Measurements from ENCODE around the gene PGM1. TPM values are rescaled to one million over a fixed set of nuclear protein-coding genes. Genes with fewer than 3 reads are reported as not detected.

PGM1 gene
- total RNA-seq, 1 donor from 2014 or later, result 22.7 TPM

- no peaks in the 10 kb centered on the region for H3K79me2 ChIP-seq (ENCODE audit: low read depth)
- no peaks in the 10 kb centered on the region for H3K27me3 ChIP-seq
- H3K4me1 Mint-ChIP-seq, result no peaks in the 10 kb centered on the region
- H3K9ac ChIP-seq, result no peak overlapping the region
- peaks cover 5% of the 10 kb centered on the region for H3K27me3 Mint-ChIP-seq (ENCODE audit: insufficient read depth, low read depth)
- DNase-seq (ENCODE audit: low spot score), result no peak
- H3K27ac ChIP-seq, result no peak overlapping the region
- no peak overlapping the region for H3K27ac Mint-ChIP-seq
- H2AFZ ChIP-seq (replicated peaks), result no peak overlapping the region
- no peaks in the 10 kb centered on the region for H3K9me3 ChIP-seq (ENCODE audit: low read depth)
- H3K36me3 Mint-ChIP-seq, result no peaks in the 10 kb centered on the region
- no peak overlapping the region for H3K4me3 ChIP-seq
- no peaks in the 10 kb centered on the region for H3K36me3 ChIP-seq
- no peaks in the 10 kb centered on the region for H3F3A ChIP-seq (ENCODE audit: low read depth)
- no peak overlapping the region for H3K4me3 Mint-ChIP-seq
- no peaks in the 10 kb centered on the region for H4K20me1 ChIP-seq (ENCODE audit: low read depth)
- no peak for TF ChIP-seq EZH2phosphoT487 (IDR thresholded peaks at IDR 0.05)
- no peak for TF ChIP-seq EZH2 (IDR thresholded peaks at IDR 0.05)
- TF ChIP-seq, protein P1, sequence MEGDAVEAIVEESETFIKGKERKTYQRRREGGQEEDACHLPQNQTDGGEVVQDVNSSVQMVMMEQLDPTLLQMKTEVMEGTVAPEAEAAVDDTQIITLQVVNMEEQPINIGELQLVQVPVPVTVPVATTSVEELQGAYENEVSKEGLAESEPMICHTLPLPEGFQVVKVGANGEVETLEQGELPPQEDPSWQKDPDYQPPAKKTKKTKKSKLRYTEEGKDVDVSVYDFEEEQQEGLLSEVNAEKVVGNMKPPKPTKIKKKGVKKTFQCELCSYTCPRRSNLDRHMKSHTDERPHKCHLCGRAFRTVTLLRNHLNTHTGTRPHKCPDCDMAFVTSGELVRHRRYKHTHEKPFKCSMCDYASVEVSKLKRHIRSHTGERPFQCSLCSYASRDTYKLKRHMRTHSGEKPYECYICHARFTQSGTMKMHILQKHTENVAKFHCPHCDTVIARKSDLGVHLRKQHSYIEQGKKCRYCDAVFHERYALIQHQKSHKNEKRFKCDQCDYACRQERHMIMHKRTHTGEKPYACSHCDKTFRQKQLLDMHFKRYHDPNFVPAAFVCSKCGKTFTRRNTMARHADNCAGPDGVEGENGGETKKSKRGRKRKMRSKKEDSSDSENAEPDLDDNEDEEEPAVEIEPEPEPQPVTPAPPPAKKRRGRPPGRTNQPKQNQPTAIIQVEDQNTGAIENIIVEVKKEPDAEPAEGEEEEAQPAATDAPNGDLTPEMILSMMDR (IDR thresholded peaks at IDR 0.05), result no peak
- no peaks in the 10 kb centered on the region for H3K4me1 ChIP-seq
- peaks cover 12% of the 10 kb centered on the region for H3K9me3 Mint-ChIP-seq
- no peak overlapping the region for H3K4me2 ChIP-seq
Observed at GRCh38 chr1:63683759-63684158, 90.5 kb downstream of the PGM1 start.

DNA sequence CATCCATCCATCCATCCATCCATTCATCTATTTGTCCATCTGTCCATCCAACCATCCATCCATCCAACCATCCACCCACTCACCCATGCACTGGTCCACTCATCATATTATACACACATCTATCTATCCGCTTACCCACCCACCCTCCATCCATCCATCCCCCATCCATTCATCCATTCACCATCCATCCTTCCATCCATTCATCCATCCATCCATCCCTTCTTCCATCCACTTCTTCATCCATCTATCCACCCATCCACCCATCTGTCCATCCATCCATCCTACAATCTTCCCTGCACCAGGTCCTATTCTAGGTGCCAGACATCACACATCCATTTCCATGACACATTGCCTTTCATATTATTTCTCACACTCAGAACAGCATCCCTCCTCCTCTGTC, 93.5 kb downstream of the PGM1 start:
- H3K4me1 ChIP-seq, result no peaks in the 10 kb centered on the region

GRCh38 chr1:63688302-63688890, 95.2 kb downstream of the PGM1 start:
- no peak overlapping the region for H2AFZ ChIP-seq (replicated peaks)
- no peaks in the 10 kb centered on the region for H3K27me3 ChIP-seq
- no peak overlapping the region for H3K4me2 ChIP-seq
- no peaks in the 10 kb centered on the region for H3F3A ChIP-seq (ENCODE audit: low read depth)
- Mint-ChIP-seq H3K9me3 (peaks cover 2% of the 10 kb centered on the region), H3K4me1 (peaks cover 15% of the 10 kb centered on the region), H3K27me3 (ENCODE audit: insufficient read depth, low read depth) (peaks cover 8% of the 10 kb centered on the region), H3K36me3 (no peaks in the 10 kb centered on the region), H3K27ac (no peak overlapping the region), H3K4me3 (no peak overlapping the region)
- no peak overlapping the region for H3K9ac ChIP-seq
- H3K36me3 ChIP-seq, result no peaks in the 10 kb centered on the region
- DNase-seq (ENCODE audit: low spot score), result no peak
- H3K4me3 ChIP-seq, result no peak overlapping the region
- H3K79me2 ChIP-seq (ENCODE audit: low read depth), result no peaks in the 10 kb centered on the region
- H3K9me3 ChIP-seq (ENCODE audit: low read depth), result no peaks in the 10 kb centered on the region
- no peak overlapping the region for H3K27ac ChIP-seq
- no peak for TF ChIP-seq EZH2 (IDR thresholded peaks at IDR 0.05)
- no peaks in the 10 kb centered on the region for H3K4me1 ChIP-seq
- no peaks in the 10 kb centered on the region for H4K20me1 ChIP-seq (ENCODE audit: low read depth)

More for the DNA sequence above, 93.5 kb downstream of the PGM1 start:
- no peak for DNase-seq (ENCODE audit: low spot score)
- Mint-ChIP-seq H3K27ac (no peak overlapping the region), H3K36me3 (no peaks in the 10 kb centered on the region), H3K4me3 (no peak overlapping the region), H3K9me3 (peaks cover 2% of the 10 kb centered on the region), H3K4me1 (peaks cover 9% of the 10 kb centered on the region), H3K27me3 (ENCODE audit: insufficient read depth, low read depth) (peaks cover 8% of the 10 kb centered on the region)
- Histone ChIP-seq H3K27me3 (no peaks in the 10 kb centered on the region), H3F3A (ENCODE audit: low read depth) (no peaks in the 10 kb centered on the region), H2AFZ (replicated peaks) (no peak overlapping the region), H3K9me3 (ENCODE audit: low read depth) (no peaks in the 10 kb centered on the region), H3K27ac (no peak overlapping the region), H3K4me3 (no peak overlapping the region), H4K20me1 (ENCODE audit: low read depth) (no peaks in the 10 kb centered on the region), H3K4me2 (no peak overlapping the region), H3K9ac (no peak overlapping the region), H3K36me3 (no peaks in the 10 kb centered on the region), H3K79me2 (ENCODE audit: low read depth) (no peaks in the 10 kb centered on the region)
- TF ChIP-seq EZH2phosphoT487 (IDR thresholded peaks at IDR 0.05) (no peak), EZH2 (IDR thresholded peaks at IDR 0.05) (no peak)
- TF ChIP-seq, protein P1 (IDR thresholded peaks at IDR 0.05), result no peak

- Histone ChIP-seq H3K27ac (no peak overlapping the region), H3K4me3 (no peak overlapping the region), H3K4me2 (no peak overlapping the region), H3K79me2 (ENCODE audit: low read depth) (no peaks in the 10 kb centered on the region), H3K9me3 (ENCODE audit: low read depth) (no peaks in the 10 kb centered on the region), H4K20me1 (ENCODE audit: low read depth) (no peaks in the 10 kb centered on the region), H3K9ac (no peak overlapping the region), H3K4me1 (no peaks in the 10 kb centered on the region), H3K27me3 (no peaks in the 10 kb centered on the region), H3F3A (ENCODE audit: low read depth) (no peaks in the 10 kb centered on the region), H3K36me3 (no peaks in the 10 kb centered on the region), H2AFZ (replicated peaks) (no peak overlapping the region)
- H3K36me3 Mint-ChIP-seq, result no peaks in the 10 kb centered on the region
- peaks cover 2% of the 10 kb centered on the region for H3K9me3 Mint-ChIP-seq
- TF ChIP-seq EZH2 (IDR thresholded peaks at IDR 0.05), result no peak
- TF ChIP-seq, protein P1 (IDR thresholded peaks at IDR 0.05), result no peak
- TF ChIP-seq EZH2phosphoT487 (IDR thresholded peaks at IDR 0.05), result no peak
- DNase-seq (ENCODE audit: low spot score), result no peak
- no peak overlapping the region for H3K27ac Mint-ChIP-seq
- peaks cover 6% of the 10 kb centered on the region for H3K27me3 Mint-ChIP-seq (ENCODE audit: insufficient read depth, low read depth)
- H3K4me1 Mint-ChIP-seq, result peaks cover 15% of the 10 kb centered on the region
- H3K4me3 Mint-ChIP-seq, result no peak overlapping the region
Observed at GRCh38 chr1:63690966-63691700, 97.9 kb downstream of the PGM1 start.

All from neural progenitor cell (in vitro differentiated cells).